Uterine smooth muscle cell (primary cell): ENCODE results near the gene F5. TPM values are rescaled to one million over a fixed set of nuclear protein-coding genes. Genes with fewer than 3 reads are reported as not detected.

Experiments
- total RNA-seq: library from RNA; depleted of rRNA; stranded (reverse); fragments of >200 nt; gene quantifications from 2 replicates; pipeline ENCODE4 v1.2.3, GENCODE V29; 2014

F5 gene
- not detected in 2 replicates for total RNA-seq

DNA sequence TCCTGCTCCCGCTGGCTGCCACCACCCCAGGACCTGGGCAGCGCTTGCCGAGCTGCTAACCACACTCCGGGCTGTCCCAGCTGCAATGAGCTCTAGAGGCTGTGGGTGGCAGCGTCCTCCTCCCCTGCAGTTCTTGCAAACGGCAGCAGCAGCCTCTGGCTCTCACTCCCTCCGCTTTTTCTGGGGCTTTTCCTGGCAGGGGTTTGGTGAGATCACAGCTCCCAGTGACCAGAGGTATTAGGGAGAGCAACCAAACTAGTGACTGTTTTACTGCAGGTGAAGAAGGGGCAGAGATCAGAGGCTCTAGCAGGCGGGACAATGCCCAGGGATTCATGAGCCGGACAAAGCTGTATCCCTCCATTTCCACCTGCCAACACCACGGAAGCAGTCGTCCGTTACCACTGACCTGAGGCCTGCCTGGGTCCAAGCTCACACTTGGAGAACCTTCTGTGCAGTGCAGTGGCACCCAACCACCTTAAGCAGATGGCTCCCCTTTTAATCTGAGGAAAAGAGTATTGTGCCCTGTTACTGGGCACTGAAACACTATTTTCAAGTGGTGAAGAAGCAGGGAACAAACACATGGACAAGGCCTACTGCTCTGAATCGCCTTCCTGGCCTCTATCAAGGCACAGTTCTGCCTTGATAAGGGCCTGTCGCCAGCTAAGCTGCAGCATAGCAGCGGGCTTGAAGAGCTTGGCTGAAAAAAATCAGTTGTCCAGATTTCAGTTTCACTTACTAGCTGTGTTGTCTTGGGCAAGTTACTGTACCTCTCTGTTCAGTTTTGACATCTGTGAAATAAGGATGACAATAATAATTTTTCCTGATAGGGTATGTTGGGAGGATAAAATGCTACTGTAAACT, at the start of gene F5:
Gene F5 (minus strand): TSS at position 87 of the 861 bp plus-strand sequence. CDS start 95 bp downstream, outside the sequence.

DNA sequence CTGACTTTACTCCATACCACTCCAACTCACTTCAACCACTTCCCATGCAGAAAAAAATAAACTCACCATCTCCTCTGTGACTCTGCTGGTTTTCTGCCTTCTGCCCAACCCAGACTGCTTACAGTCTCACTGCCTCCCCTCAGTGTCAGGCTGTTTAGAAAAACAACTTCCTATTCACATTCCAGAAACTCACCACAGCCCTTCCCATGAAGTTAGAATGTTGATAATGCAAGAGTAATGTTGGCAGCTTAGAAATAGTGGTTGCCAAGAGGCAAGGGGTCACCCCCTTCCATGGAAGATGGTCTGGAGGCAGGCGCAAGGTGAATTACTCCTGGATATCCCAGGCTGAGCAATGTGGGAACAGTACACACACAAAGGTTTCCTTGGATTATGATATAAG, 43.7 kb upstream of the F5 start, which contains the start of gene SELP:
Gene SELP (minus strand): TSS at position 119 of the 400 bp plus-strand sequence. CDS start 50 bp downstream, at position 69.

DNA sequence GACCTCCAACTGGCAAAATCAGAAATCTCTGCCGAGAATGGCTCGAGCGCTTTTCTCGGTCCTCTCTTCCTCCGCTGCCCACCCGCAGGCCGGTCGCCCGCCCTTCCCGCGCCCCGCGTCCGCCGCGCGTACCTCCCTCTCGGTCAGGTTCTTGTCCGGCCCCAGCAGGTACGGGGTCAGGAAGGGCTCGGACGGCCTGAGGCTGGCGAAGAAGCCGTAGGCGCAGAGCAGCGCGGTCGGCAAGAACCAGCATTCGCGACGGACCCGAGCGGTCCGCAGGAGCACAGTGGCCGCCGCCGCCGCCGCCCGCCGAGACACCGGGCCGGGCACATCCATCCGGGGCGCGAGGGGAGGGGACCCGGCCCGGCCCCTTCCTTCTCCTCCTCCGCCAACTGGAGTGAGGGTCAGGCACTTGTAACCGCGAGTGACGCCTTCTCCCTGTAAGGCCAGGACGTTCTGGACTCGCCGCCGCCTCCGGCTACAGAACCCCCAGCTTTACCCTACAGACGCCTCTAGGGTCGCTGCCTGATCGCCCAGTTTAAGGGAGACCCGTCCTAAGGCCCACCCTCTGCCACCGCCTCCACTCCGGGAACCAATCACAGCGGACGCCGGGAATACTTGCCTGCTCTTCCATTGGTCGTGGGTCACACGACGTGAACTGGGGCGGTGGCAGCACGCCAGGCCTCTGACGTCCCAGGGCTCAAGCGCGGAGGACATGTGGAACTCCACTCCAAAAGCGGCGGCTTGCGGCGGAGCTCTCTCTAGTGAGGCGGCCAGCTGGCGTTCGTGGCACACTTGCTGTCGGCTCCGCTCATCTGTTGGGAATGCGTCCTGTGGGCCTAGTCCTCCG, 100.6 kb downstream of the F5 start, which contains the start of gene SLC19A2:
Gene SLC19A2 (minus strand): TSS at position 514 of the 850 bp plus-strand sequence. CDS start 178 bp downstream, at position 336.

Other genes starting within 250 kb of the F5 start
- 31.2 and 44.3 TPM in 2 replicates for gene NME7, start 218.7 kb downstream of the F5 start, total RNA-seq
- gene BLZF1, start 218.3 kb downstream of the F5 start, total RNA-seq: 40.5 and 44.6 TPM in 2 replicates
- gene CCDC181, start 159.0 kb downstream of the F5 start, total RNA-seq: 1.2 and 2.0 TPM in 2 replicates
- gene SLC19A2, start 100.5 kb downstream of the F5 start, total RNA-seq: 8.3 and 11.4 TPM in 2 replicates
- not detected in 2 replicates for gene SELP, start 43.6 kb upstream of the F5 start, total RNA-seq
- gene SELL, start 125.1 kb upstream of the F5 start, total RNA-seq: under 0.01 and 0.12 TPM in 2 replicates
- not detected in 2 replicates for gene SELE, start 147.6 kb upstream of the F5 start, total RNA-seq
- 8.0 and 9.6 TPM in 2 replicates for gene METTL18, start 208.4 kb upstream of the F5 start, total RNA-seq